MM.1S (cell line): ENCODE data around the gene RREB1.

ENCODE experiments used
- DNase-seq: peaks from one replicate; pipeline ENCODE4 v3.0.0-alpha.2; 2015
- H2AFZ ChIP-seq: fragments of 300-600 bp; sonication (generic); 2 replicates; pipeline ENCODE4 v1.6.0; 2016; ENCODE audit warnings: antibody characterized with exemption, low read length
- H3F3A ChIP-seq: fragments of 300-600 bp; sonication (generic); 2 replicates; pipeline ENCODE4 v1.6.1; 2016; ENCODE audit warnings: mild to moderate bottlenecking, antibody characterized with exemption, low read length, moderate library complexity, mixed read lengths; ENCODE audit not compliant: insufficient read depth
- H3K27ac ChIP-seq: fragments of 300-600 bp; sonication (generic); 2 replicates; pipeline ENCODE4 v1.5.1; 2016; ENCODE audit warnings: mild to moderate bottlenecking, low read length
- H3K27me3 ChIP-seq: fragments of 300-600 bp; sonication (generic); replicated peaks from 2 replicates; pipeline ENCODE4 v1.6.0; 2016; ENCODE audit warnings: low read length; ENCODE audit not compliant: insufficient read depth
- H3K36me3 ChIP-seq: fragments of 300-600 bp; sonication (generic); replicated peaks from 2 replicates; pipeline ENCODE4 v1.6.1; 2016; ENCODE audit warnings: mild to moderate bottlenecking, low read length, mixed read lengths; ENCODE audit not compliant: insufficient read depth
- H3K4me1 ChIP-seq: fragments of 300-600 bp; sonication (generic); 2 replicates; pipeline ENCODE4 v1.6.1; 2016; ENCODE audit warnings: low read length, mixed read lengths
- H3K4me2 ChIP-seq: fragments of 300-600 bp; sonication (generic); 2 replicates; pipeline ENCODE4 v1.6.0; 2016; ENCODE audit warnings: low read depth, low read length
- H3K4me3 ChIP-seq: fragments of 300-600 bp; sonication (generic); 2 replicates; pipeline ENCODE4 v1.5.1; 2016; ENCODE audit warnings: low read length, mixed read lengths
- H3K79me2 ChIP-seq: fragments of 300-600 bp; sonication (generic); 2 replicates; pipeline ENCODE4 v1.6.1; 2016; ENCODE audit warnings: mixed run types, low read length, mixed read lengths
- H3K9ac ChIP-seq: fragments of 300-600 bp; sonication (generic); 2 replicates; pipeline ENCODE4 v1.6.1; 2016; ENCODE audit warnings: low read length, mixed read lengths
- H3K9me2 ChIP-seq: fragments of 300-600 bp; sonication (generic); replicated peaks from 2 replicates; pipeline ENCODE4 v1.6.1; 2016; ENCODE audit warnings: mild to moderate bottlenecking, low read length, mixed read lengths; ENCODE audit not compliant: insufficient read depth
- H3K9me3 ChIP-seq: fragments of 300-600 bp; sonication (generic); replicated peaks from 2 replicates; pipeline ENCODE4 v1.6.1; 2016; ENCODE audit warnings: mild to moderate bottlenecking, low read length, mixed read lengths; ENCODE audit not compliant: insufficient read depth
- H4K20me1 ChIP-seq: fragments of 300-600 bp; sonication (generic); 2 replicates; pipeline ENCODE4 v1.6.1; 2016; ENCODE audit warnings: mild to moderate bottlenecking, low read length, moderate library complexity, mixed read lengths; ENCODE audit not compliant: insufficient read depth
- CTCF ChIP-seq: fragments of 300-600 bp; sonication (generic); IDR thresholded peaks from 2 replicates; pipeline ENCODE4 v1.5.1; 2016; ENCODE audit warnings: antibody characterized with exemption, low read length, mixed read lengths
- EZH2 ChIP-seq: fragments of 300-600 bp; sonication (generic); optimal IDR thresholded peaks from 2 replicates; pipeline ENCODE3; 2017; ENCODE audit warnings: low read depth, mild to moderate bottlenecking, antibody characterized with exemption, low read length, mixed read lengths
- EZH2phosphoT487 ChIP-seq: fragments of 300-600 bp; sonication (generic); IDR thresholded peaks from 2 replicates; pipeline ENCODE4 v1.6.1; 2018; ENCODE audit warnings: antibody characterized with exemption, low read length

The RREB1 gene

GRCh38 chr6:7219310-7219709, 111.5 kb downstream of the RREB1 start:
- Histone ChIP-seq H3K79me2 (no peaks in the 10 kb centered on the region), H3K9me3 (no peaks in the 10 kb centered on the region), H2AFZ (no peak overlapping the region), H4K20me1 (no peaks in the 10 kb centered on the region), H3K4me1 (0 out of 2 replicates have a peak, but pooled peaks cover 2% of the 10 kb centered on the region), H3K27me3 (no peaks in the 10 kb centered on the region), H3K9ac (no peak overlapping the region), H3K4me2 (no peak overlapping the region), H3K36me3 (no peaks in the 10 kb centered on the region), H3K9me2 (no peaks in the 10 kb centered on the region), H3K4me3 (no peak overlapping the region), H3F3A (no peaks in the 10 kb centered on the region), H3K27ac (no peak overlapping the region)
- TF ChIP-seq EZH2 (no peak), EZH2phosphoT487 (no peak), CTCF (no peak)
- no peak for DNase-seq

- Histone ChIP-seq H3K36me3 (no peaks in the 10 kb centered on the region), H3K4me1 (0 out of 2 replicates have a peak, but pooled peaks cover 2% of the 10 kb centered on the region), H3K27me3 (no peaks in the 10 kb centered on the region), H3K9me3 (no peaks in the 10 kb centered on the region), H3K4me2 (no peak overlapping the region), H3K4me3 (no peak overlapping the region), H3F3A (no peaks in the 10 kb centered on the region), H3K27ac (no peak overlapping the region), H3K9me2 (no peaks in the 10 kb centered on the region), H2AFZ (no peak overlapping the region), H3K9ac (no peak overlapping the region), H4K20me1 (no peaks in the 10 kb centered on the region), H3K79me2 (no peaks in the 10 kb centered on the region; the same call in 1 of the 2 replicates)
- DNase-seq = no peak
- TF ChIP-seq EZH2phosphoT487 (no peak), CTCF (no peak)
Observed at GRCh38 chr6:7222197-7222596, 114.4 kb downstream of the RREB1 start.

- Histone ChIP-seq H3K4me1 (no peaks in the 10 kb centered on the region), H3K27ac (no peak overlapping the region), H3K36me3 (no peaks in the 10 kb centered on the region), H3K9ac (no peak overlapping the region), H3K9me3 (no peaks in the 10 kb centered on the region), H3K9me2 (no peaks in the 10 kb centered on the region), H3K27me3 (no peaks in the 10 kb centered on the region), H2AFZ (no peak overlapping the region), H4K20me1 (no peaks in the 10 kb centered on the region), H3F3A (no peaks in the 10 kb centered on the region), H3K4me3 (no peak overlapping the region), H3K79me2 (no peaks in the 10 kb centered on the region; the same call in 1 of the 2 replicates), H3K4me2 (no peak overlapping the region)
- TF ChIP-seq EZH2 (no peak), CTCF (no peak), EZH2phosphoT487 (no peak)
- DNase-seq = no peak
Observed at GRCh38 chr6:7224731-7225130, 117.0 kb downstream of the RREB1 start.
